ENCODE measurements around the gene PRKCH. TPM values are rescaled to one million over a fixed set of nuclear protein-coding genes. Genes with fewer than 3 reads are reported as not detected.
"Not testable (repeated sequence)": the region's sequence is repeated elsewhere in the genome, so short reads cannot be mapped to it uniquely, and the experiment has no call there.

PRKCH gene
- polyA plus RNA-seq, 4 donors = 5.9 to 17.3 (median 12.9) TPM

- Histone ChIP-seq H3K36me3 (ENCODE audit: control insufficient read depth in 3 of 3, insufficient read depth in 2 of 3, low read depth in 1 of 3, low read length in 3 of 3) (no peaks in the 10 kb centered on the region), H3K4me1 (ENCODE audit: control insufficient read depth in 3 of 3, insufficient read depth in 2 of 3, low read depth in 1 of 3, low read length in 2 of 3) (no peaks in the 10 kb centered on the region), H3K9me3 (ENCODE audit: control insufficient read depth in 2 of 2, insufficient read depth in 1 of 2, low read depth in 1 of 2, low read length in 1 of 2) (peaks cover 0 to 13% of the 10 kb centered on the region in 2 donors), H3K4me3 (ENCODE audit: low read depth in 1 of 3, low read length in 3 of 3) (no peak overlapping the region), H3K27me3 (ENCODE audit: control insufficient read depth in 3 of 3, insufficient read depth in 3 of 3, low read length in 3 of 3) (no peaks in the 10 kb centered on the region), H3K27ac (ENCODE audit: low read depth in 1 of 3, low read length in 2 of 3) (no peak overlapping the region)
- FAIRE-seq (no peak), DNase-seq (no peak)
- WGBS, 3 donors = 69 to 86% (median 79%) methylated on average over 4 of the region's 4 CpGs
These were observed 6.1 kb upstream of the PRKCH start for GRCh38 chr14:61315313-61315712.

- H3K27ac ChIP-seq (ENCODE audit: low read depth in 1 of 3, low read length in 2 of 3) = no peak overlapping the region
- H3K4me1 ChIP-seq (ENCODE audit: control insufficient read depth in 3 of 3, insufficient read depth in 2 of 3, low read depth in 1 of 3, low read length in 2 of 3) = no peaks in the 10 kb centered on the region
- 79 to 88% (median 81%) methylated on average over 3 of the region's 3 CpGs for WGBS, 3 donors
- no peak overlapping the region for H3K4me3 ChIP-seq (ENCODE audit: low read depth in 1 of 3, low read length in 3 of 3)
- H3K36me3 ChIP-seq (ENCODE audit: control insufficient read depth in 3 of 3, insufficient read depth in 2 of 3, low read depth in 1 of 3, low read length in 3 of 3) = no peaks in the 10 kb centered on the region
- peaks cover 0 to 19% (median 0%) of the 10 kb centered on the region in 3 donors for H3K27me3 ChIP-seq (ENCODE audit: control insufficient read depth in 3 of 3, insufficient read depth in 3 of 3, low read length in 3 of 3)
- DNase-seq (no peak), FAIRE-seq (no peak)
- no peaks in the 10 kb centered on the region for H3K9me3 ChIP-seq (ENCODE audit: control insufficient read depth in 2 of 2, insufficient read depth in 1 of 2, low read depth in 1 of 2, low read length in 1 of 2)
These were observed 2.3 kb upstream of the PRKCH start for GRCh38 chr14:61319086-61319485.

GRCh38 chr14:61319706-61320105 is 1.7 kb upstream of the PRKCH start:
- no peaks in the 10 kb centered on the region for H3K9me3 ChIP-seq (ENCODE audit: control insufficient read depth in 2 of 2, insufficient read depth in 1 of 2, low read depth in 1 of 2, low read length in 1 of 2)
- FAIRE-seq (no peak), DNase-seq (no peak)
- WGBS, 3 donors = 77 to 80% (median 78%) methylated on average over 6 of the region's 6 CpGs
- no peak overlapping the region for H3K27ac ChIP-seq (ENCODE audit: low read depth in 1 of 3, low read length in 2 of 3)
- H3K4me3 ChIP-seq (ENCODE audit: low read depth in 1 of 3, low read length in 3 of 3) = no peak overlapping the region
- no peaks in the 10 kb centered on the region for H3K4me1 ChIP-seq (ENCODE audit: control insufficient read depth in 3 of 3, insufficient read depth in 2 of 3, low read depth in 1 of 3, low read length in 2 of 3)
- peaks cover 0 to 19% (median 0%) of the 10 kb centered on the region in 3 donors for H3K27me3 ChIP-seq (ENCODE audit: control insufficient read depth in 3 of 3, insufficient read depth in 3 of 3, low read length in 3 of 3)
- no peaks in the 10 kb centered on the region for H3K36me3 ChIP-seq (ENCODE audit: control insufficient read depth in 3 of 3, insufficient read depth in 2 of 3, low read depth in 1 of 3, low read length in 3 of 3)

- FAIRE-seq; H3K27ac ChIP-seq (ENCODE audit: low read depth in 1 of 3, low read length in 2 of 3): not testable (repeated sequence)
- WGBS, 3 donors = 88 to 93% (median 91%) methylated on average over 16 of the region's 16 CpGs
These were observed 1.2 kb upstream of the PRKCH start for GRCh38 chr14:61320170-61320569.

GRCh38 chr14:61320806-61321384 is 484 bp upstream of the PRKCH start:
- DNase-seq = peak in 1 of 2 donors; percentile 42
- Histone ChIP-seq H3K27ac (ENCODE audit: low read depth in 1 of 3, low read length in 2 of 3) (peak overlapping the region in 2 of 3 donors; percentile 89 to 92), H3K4me1 (ENCODE audit: control insufficient read depth in 3 of 3, insufficient read depth in 2 of 3, low read depth in 1 of 3, low read length in 2 of 3) (no peaks in the 10 kb centered on the region), H3K4me3 (ENCODE audit: low read depth in 1 of 3, low read length in 3 of 3) (peak overlapping the region; percentile 34 to 97 (median 39)), H3K27me3 (ENCODE audit: control insufficient read depth in 3 of 3, insufficient read depth in 3 of 3, low read length in 3 of 3) (peaks cover 0 to 19% (median 0%) of the 10 kb centered on the region in 3 donors), H3K36me3 (ENCODE audit: control insufficient read depth in 3 of 3, insufficient read depth in 2 of 3, low read depth in 1 of 3, low read length in 3 of 3) (no peaks in the 10 kb centered on the region), H3K9me3 (ENCODE audit: control insufficient read depth in 2 of 2, insufficient read depth in 1 of 2, low read depth in 1 of 2, low read length in 1 of 2) (no peaks in the 10 kb centered on the region)
- WGBS, 3 donors = 25 to 35% (median 31%) methylated on average over 28 to 29 of the region's 29 CpGs
- no peak for FAIRE-seq

More at GRCh38 chr14:61320170-61320569, 1.2 kb upstream of the PRKCH start:
- not testable (repeated sequence) for H3K36me3 ChIP-seq (ENCODE audit: control insufficient read depth in 3 of 3, insufficient read depth in 2 of 3, low read depth in 1 of 3, low read length in 3 of 3); H3K9me3 ChIP-seq (ENCODE audit: control insufficient read depth in 2 of 2, insufficient read depth in 1 of 2, low read depth in 1 of 2, low read length in 1 of 2); H3K4me1 ChIP-seq (ENCODE audit: control insufficient read depth in 3 of 3, insufficient read depth in 2 of 3, low read depth in 1 of 3, low read length in 2 of 3); H3K4me3 ChIP-seq (ENCODE audit: low read depth in 1 of 3, low read length in 3 of 3); DNase-seq
- peaks cover 0 to 19% (median 0%) of the 10 kb centered on the region in 3 donors for H3K27me3 ChIP-seq (ENCODE audit: control insufficient read depth in 3 of 3, insufficient read depth in 3 of 3, low read length in 3 of 3)

GRCh38 chr14:61322011-61322798 is 826 bp downstream of the PRKCH start:
- Histone ChIP-seq H3K4me3 (ENCODE audit: low read depth in 1 of 3, low read length in 3 of 3) (peak overlapping the region; percentile 34 to 97 (median 39)), H3K27me3 (ENCODE audit: control insufficient read depth in 3 of 3, insufficient read depth in 3 of 3, low read length in 3 of 3) (peaks cover 0 to 19% (median 0%) of the 10 kb centered on the region in 3 donors), H3K27ac (ENCODE audit: low read depth in 1 of 3, low read length in 2 of 3) (peak overlapping the region; percentile 56 to 92 (median 89)), H3K4me1 (ENCODE audit: control insufficient read depth in 3 of 3, insufficient read depth in 2 of 3, low read depth in 1 of 3, low read length in 2 of 3) (no peaks in the 10 kb centered on the region), H3K9me3 (ENCODE audit: control insufficient read depth in 2 of 2, insufficient read depth in 1 of 2, low read depth in 1 of 2, low read length in 1 of 2) (no peaks in the 10 kb centered on the region), H3K36me3 (ENCODE audit: control insufficient read depth in 3 of 3, insufficient read depth in 2 of 3, low read depth in 1 of 3, low read length in 3 of 3) (no peaks in the 10 kb centered on the region)
- no peak for FAIRE-seq
- peak; percentile 77 to 86 for DNase-seq
- 0 to 2% (median 1%) methylated on average over 57 to 63 of the region's 63 CpGs for WGBS, 3 donors

GRCh38 chr14:61322799-61323290 is 1.5 kb downstream of the PRKCH start:
- 1 to 10% (median 2%) methylated on average over 13 of the region's 13 CpGs for WGBS, 3 donors
- Histone ChIP-seq H3K27me3 (ENCODE audit: control insufficient read depth in 3 of 3, insufficient read depth in 3 of 3, low read length in 3 of 3) (peaks cover 0 to 19% (median 0%) of the 10 kb centered on the region in 3 donors), H3K4me1 (ENCODE audit: control insufficient read depth in 3 of 3, insufficient read depth in 2 of 3, low read depth in 1 of 3, low read length in 2 of 3) (no peaks in the 10 kb centered on the region), H3K36me3 (ENCODE audit: control insufficient read depth in 3 of 3, insufficient read depth in 2 of 3, low read depth in 1 of 3, low read length in 3 of 3) (no peaks in the 10 kb centered on the region), H3K4me3 (ENCODE audit: low read depth in 1 of 3, low read length in 3 of 3) (peak overlapping the region in 2 of 3 donors; percentile 34 to 97), H3K9me3 (ENCODE audit: control insufficient read depth in 2 of 2, insufficient read depth in 1 of 2, low read depth in 1 of 2, low read length in 1 of 2) (no peaks in the 10 kb centered on the region), H3K27ac (ENCODE audit: low read depth in 1 of 3, low read length in 2 of 3) (peak overlapping the region in 2 of 3 donors; percentile 89 to 92)
- FAIRE-seq (no peak), DNase-seq (no peak)

- H3K4me3 ChIP-seq (ENCODE audit: low read depth in 1 of 3, low read length in 3 of 3) = peak overlapping the region in 2 of 3 donors; percentile 9 to 42
- 65 to 78% (median 68%) methylated on average over 6 of the region's 6 CpGs for WGBS, 3 donors
- H3K27ac ChIP-seq (ENCODE audit: low read depth in 1 of 3, low read length in 2 of 3) = peak overlapping the region in 2 of 3 donors; percentile 36 to 65
- no peaks in the 10 kb centered on the region for H3K9me3 ChIP-seq (ENCODE audit: control insufficient read depth in 2 of 2, insufficient read depth in 1 of 2, low read depth in 1 of 2, low read length in 1 of 2)
- no peak for FAIRE-seq
- H3K36me3 ChIP-seq (ENCODE audit: control insufficient read depth in 3 of 3, insufficient read depth in 2 of 3, low read depth in 1 of 3, low read length in 3 of 3) = no peaks in the 10 kb centered on the region
- no peak for DNase-seq
- peaks cover 0 to 19% (median 0%) of the 10 kb centered on the region in 3 donors for H3K27me3 ChIP-seq (ENCODE audit: control insufficient read depth in 3 of 3, insufficient read depth in 3 of 3, low read length in 3 of 3)
- no peaks in the 10 kb centered on the region for H3K4me1 ChIP-seq (ENCODE audit: control insufficient read depth in 3 of 3, insufficient read depth in 2 of 3, low read depth in 1 of 3, low read length in 2 of 3)
These were observed 2.6 kb downstream of the PRKCH start for GRCh38 chr14:61323970-61324369.

All from small intestine (tissue), 7 donors.